ENCODE data around the gene DGLUCY.
"Not testable (repeated sequence)": the region's sequence is repeated elsewhere in the genome, so short reads cannot be mapped to it uniquely, and the experiment has no call there.

The DGLUCY gene, protein sequence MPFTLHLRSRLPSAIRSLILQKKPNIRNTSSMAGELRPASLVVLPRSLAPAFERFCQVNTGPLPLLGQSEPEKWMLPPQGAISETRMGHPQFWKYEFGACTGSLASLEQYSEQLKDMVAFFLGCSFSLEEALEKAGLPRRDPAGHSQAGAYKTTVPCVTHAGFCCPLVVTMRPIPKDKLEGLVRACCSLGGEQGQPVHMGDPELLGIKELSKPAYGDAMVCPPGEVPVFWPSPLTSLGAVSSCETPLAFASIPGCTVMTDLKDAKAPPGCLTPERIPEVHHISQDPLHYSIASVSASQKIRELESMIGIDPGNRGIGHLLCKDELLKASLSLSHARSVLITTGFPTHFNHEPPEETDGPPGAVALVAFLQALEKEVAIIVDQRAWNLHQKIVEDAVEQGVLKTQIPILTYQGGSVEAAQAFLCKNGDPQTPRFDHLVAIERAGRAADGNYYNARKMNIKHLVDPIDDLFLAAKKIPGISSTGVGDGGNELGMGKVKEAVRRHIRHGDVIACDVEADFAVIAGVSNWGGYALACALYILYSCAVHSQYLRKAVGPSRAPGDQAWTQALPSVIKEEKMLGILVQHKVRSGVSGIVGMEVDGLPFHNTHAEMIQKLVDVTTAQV

DNA sequence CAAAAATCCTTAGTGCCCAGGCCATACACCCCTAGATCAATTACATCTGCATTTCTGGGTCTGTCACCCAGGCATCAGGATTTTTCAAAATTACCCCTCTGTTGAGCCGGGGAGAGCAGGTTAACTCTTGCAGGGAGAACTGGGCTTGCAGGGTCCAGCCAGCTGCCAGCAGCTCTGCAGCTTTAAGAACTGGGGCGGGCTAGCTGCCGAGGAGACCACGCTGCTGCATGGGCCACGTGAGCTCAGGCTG, at the start of gene DGLUCY:
TSS of gene DGLUCY (plus strand) at position 245 of the 250 bp plus-strand sequence. CDS start 46,222 bp downstream, outside the sequence.
- DNase-seq, result peak; percentile 89

DNA sequence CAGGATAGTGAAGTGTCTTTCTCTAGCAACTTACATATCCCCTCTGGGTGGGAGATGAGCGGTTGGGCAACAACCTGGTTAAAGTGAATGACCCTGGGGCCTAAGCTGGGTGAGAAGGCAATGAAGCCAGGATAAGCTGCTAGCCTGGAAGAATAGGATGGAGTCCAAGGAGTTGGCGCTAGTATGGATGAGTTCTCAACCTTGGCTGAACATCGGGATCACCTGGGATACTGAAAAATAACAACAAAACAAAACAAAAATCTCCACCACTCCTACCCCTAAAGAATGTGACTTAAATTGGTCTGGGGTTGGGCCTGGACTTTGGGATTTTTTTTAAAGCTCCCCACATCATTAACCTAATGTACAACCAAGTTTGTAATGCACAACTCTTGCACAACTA, 48.6 kb upstream of the DGLUCY start:
- no peak for DNase-seq

DNA sequence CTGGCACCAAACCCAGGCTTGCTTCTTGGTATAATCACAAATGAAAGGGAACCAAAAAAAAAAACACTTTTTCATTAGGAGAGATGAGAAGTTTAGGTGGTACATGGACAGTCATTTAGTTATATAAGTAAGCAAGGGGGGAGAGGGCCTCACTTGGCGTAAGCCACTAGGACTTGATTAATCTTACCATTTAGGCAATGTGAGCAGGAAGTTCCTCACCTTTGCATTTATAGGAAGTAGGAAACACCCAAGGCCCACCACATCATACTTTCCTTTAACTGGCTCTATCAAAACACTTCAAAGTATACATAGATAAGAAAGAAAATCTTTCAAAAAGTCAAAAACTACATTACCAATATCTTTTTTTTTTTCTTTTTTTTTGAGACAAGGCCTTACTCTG, 46.7 kb upstream of the DGLUCY start:
- no peak for DNase-seq

DNA sequence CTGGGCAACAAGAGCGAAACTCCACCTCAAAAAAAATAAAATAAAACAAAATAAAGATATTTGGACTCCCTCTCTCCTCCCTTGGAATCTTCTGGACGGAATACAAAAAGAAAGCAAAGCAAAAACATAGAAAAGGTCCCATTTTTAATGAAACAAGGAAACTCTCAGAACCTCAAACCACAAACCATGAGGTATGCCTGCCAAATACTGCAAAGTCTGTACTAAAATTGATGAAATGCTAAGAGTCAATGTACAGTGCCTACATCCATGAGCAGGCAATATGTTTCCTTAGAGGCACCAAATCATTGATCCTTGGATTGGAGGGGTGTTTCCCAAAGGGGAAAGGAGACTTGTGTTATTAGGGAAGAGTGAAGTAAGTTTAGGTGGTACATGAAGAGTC, 45.2 kb upstream of the DGLUCY start:
- no peak for DNase-seq

DNA sequence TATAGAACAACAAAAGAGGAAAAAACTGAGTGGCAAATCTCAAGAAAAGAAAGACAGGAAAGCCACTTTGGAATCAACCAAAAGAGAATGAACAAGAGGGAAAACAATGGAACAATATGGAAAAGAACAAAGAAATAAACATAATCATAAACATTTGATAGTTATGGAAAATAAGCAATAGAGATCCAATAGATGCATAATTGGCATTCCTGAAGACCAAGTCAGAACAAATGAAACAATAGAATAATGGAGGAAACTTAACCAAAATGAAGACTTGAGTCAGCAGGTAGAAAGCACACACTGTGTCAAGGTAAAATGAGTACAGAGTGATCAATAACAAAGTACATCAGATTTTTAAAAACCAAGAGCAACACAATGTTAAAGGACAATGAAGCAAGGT, 43.3 kb upstream of the DGLUCY start:
- no peak for DNase-seq

DNA sequence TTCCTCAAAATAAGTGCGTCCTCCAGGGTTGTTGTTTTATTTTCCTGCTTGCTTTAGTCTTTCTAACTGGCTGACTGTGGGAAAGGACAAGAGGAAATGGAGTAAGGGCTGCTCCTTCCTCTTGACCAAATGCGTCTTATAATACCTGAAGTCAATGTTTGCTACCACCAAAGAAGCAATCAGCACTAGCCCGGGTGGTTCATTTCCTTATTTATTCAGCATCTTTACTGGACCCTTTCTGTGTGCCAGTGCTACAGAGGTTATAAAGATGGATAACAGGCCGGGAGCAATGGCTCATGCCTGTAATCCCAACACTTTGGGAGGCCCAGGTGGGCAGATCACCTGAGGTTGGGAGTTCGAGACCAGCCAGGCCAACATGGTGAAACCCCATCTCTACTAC, 38.3 kb upstream of the DGLUCY start:
- no peak for DNase-seq

DNA sequence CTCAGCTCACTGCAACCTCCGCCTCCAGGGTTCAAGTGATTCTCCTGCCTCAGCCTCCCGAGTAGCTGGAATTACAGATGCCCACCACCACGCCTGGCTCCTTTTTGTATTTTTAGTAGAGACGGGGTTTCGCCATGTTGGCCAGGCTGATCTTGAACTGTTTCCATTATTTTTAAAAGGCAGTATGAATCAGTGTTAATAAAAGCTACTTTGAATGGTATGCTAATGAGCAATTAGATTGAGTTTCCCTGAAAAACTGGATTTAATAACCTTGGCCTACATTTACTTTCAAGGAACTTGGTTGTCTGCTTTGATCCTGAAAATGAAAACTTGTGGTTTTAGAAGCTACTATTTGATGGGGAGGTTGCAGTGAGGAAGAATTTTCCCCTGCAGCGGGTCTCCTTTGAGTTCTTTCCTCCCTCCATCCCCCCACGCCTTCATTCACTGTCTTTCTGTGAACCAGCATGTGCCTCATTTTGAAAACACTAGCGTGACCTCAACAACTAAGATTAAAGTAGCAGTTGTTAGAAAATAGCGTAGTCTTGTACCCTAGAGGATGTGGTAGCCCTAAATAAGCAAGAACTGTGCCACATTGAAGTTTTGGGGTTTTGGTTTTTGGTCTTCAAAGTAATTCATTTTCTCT, 35.7 kb upstream of the DGLUCY start:
- no peak for DNase-seq

DNA sequence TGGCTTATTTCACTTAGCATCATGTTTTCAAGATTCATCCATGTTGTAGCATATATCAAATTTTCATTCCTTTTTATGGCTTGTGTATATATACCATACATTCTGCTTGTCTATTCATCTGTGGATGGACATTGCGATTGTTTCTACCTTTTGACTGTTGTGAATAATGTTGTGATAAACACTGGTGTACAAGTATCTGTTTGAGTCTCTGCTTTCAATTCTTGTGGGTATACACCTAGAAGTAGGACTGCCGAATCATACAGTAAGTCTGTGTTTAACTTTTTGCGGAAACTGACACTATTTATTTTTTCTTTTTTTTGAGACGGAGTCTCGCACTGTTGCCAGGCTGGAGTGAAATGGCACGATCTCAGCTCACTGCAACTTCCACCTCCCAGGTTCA, 33.8 kb upstream of the DGLUCY start:
- DNase-seq, result no peak

DNA sequence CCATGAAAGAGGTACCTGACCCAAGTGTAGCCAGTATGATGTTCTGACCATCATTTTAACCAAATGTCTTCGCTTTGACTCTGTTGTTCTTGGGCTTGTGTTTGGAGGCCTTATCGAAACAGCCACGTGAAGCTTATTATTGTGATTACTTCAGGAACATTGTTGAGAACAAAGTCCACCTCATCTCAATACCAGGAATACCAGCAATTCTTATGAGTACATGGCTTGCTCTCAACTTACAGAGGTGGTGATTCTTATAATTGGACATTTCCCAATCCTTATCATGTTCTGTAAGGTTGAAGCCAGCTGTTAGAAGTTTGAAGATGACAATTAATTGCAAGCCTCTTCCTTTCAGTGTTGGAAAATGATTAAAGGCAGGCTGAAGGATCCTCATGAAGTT, 31.6 kb upstream of the DGLUCY start:
- DNase-seq, result no peak

DNA sequence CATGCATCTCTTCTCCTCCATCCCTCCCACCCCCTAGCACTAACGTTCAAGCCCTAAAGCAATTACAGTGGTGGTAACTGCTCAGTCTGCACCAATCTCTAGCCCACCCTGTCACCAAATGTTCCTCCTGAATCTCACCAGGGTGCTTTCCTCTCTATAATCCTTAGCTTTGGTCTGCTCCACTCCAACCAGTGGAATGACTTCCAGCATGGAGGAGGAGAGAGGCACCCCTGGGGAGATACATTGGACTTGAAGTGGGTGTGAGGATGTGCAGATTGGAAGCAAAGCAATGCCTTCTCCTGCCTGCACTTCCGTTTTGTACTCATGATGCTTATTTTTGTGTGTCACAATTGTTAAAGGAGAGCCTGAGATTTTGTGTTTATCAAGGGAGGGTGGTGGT, 29.4 kb upstream of the DGLUCY start:
- DNase-seq, result no peak

DNA sequence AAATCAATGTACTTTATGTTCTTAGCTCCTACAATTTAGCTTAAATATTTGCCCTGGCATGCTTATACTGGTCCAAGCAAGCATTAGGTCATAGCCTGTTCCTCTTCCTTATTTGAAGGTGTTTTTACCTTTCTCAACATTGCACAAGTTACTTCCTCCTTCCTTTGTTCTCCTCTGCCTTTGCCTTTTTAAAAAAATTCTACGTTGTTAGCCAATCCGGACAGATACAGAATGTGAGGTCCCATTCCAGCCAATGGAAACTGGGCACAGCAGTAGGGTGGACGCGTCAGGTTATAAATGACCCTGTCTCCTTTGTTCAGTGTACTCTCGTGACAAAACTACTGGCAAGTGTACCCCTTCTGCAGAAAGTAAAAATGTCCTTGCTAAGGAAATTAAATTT, 26.4 kb upstream of the DGLUCY start:
- DNase-seq, result not testable (repeated sequence)

DNA sequence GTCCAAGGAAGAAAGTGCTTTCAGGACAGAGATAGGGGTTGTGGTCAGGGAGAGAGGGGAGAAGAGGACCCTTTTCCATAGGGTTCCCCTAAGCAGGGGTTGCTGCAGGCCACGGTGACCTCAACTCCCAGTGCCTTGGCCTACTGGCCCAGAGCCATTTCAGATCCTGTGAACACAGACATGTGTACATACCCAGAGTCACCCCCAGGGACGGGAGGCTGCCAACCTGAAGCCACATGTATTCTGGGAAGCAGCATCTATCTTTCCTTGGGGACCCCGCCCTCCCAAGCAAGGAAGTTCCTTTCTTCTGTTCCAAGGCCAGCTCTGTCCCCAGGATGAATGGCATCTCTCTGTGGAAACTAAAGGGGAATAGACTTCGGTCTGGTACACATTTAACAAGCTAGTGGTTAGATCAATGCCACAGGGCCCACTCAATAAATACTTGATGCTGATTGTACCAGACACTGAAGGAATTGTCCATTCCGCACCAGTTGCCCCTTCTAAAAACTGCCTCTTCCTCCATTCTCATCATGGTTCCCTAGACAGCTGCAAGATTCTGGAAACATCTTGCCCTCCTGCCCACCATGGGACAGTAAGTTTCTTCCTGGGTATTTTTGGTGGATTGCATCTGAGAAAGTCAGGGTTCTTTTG, 25.2 kb upstream of the DGLUCY start:
- DNase-seq, result no peak

DNA sequence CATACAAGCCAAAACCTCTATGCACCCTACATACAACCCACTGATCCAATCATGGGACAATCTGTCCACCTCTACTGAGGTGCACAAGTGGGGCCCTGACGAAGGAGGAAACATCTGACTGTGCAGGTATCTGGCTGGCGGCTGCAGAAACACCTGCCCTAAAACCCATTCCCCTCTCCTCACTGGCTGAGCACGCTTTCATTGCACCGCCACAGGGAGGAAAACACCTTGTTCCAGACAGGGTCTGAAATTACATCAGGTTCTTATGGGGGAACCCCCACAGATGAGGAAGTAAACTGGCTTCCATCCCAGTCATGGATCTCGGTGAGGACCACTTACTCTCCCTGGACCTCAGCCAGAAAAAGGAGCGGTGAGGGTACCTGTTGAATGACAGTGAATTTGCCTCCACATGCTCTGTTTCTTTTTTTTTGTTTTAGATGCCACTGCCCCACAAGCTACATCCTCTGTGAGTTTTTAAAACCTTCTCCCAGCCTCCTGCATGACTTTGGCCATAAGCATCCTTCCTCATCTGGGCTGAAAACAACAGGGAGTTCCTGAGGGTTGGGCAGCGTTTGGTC, 23.8 kb upstream of the DGLUCY start:
- DNase-seq, result no peak

DNA sequence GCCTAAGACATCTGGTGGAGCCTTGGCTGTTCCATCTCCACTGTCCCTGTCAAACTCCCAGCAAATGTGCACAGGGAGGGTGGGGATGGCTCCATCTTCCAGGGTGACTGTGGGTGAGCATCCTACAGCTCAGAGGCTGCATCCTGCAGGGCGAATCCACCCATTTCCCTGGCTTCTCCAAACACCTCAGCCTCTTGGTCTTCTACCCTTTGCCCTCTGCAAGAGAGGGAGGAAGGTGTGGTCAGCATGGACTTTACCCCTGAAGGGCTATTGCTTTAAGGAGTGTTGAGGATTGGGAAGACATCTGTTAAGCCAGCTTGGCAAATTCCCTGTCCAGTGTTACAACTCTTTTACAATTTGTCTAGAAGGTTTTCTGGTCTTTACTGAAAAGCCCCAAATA, 23.1 kb upstream of the DGLUCY start:
- no peak for DNase-seq

DNA sequence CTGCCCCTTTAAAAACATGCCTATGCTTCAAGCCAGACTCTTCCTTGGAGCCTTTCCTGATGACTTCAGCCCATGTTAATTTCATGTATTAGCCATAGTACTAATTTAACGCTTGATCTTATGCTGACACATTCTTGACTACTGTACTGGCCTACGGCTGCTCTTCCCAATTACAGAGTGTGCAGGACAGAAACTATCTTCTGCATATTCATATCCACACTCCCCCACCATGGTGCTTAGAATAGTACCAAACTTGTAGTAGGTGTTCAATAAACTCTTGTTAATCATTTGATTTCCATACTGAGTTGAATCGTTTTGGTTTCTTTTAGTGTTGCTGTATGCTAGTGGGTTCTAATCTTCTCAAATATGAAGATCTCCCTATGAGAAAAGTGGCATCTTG, 21.8 kb upstream of the DGLUCY start:
- DNase-seq, result no peak

DNA sequence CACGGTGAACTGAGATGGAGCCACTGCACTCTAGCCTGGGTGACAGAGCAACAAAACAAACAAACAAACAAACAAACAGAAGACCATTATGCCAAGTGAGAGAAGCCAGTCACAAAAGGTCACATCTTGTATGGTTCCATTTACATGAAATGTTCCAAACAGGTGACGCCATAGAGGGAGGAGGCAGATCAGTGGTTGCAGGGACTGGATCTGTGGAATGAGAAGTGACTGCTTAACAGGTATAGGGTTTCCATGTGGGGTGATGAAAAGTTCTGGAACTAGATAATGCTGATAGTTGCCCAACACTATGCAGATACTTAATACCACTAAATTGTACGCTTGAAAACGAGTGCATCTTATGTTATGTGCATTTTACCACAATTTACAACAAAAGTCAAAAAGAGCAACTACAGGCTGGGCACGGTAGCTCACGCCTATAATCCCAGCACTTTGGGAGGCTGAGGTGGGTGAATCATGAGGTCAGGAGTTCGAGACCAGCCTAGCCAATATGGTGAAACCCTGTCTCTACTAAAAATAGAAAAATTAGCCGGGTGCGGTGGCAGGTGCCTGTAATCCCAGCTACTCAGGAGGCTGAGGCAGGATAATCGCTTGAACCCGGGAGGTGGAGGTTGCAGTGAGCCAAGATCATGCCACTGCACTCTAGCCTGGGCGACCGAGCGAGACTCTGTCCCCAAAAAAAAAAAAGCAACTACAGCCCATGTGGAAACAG, 20.0 kb upstream of the DGLUCY start:
- not testable (repeated sequence) for DNase-seq

DNA sequence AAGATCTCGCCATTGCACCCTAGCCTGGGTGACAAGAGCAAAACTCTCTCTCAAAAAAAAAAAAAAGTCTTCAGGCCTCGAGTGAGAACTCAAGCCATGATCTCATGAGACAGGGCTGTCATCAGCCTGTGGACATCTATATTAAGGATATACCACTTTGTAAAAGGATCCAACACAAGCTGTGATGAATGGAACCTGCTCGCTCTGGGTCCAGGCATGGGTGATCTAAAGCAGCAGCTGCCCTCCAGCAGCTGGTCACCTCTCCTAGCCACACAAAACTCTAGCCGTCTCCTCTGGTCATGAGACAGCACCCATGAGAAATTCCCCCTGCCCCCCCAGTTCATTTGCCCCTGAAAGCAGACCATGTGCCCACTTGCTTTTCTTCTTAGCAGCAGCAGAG, 19.1 kb upstream of the DGLUCY start:
- DNase-seq, result no peak

DNA sequence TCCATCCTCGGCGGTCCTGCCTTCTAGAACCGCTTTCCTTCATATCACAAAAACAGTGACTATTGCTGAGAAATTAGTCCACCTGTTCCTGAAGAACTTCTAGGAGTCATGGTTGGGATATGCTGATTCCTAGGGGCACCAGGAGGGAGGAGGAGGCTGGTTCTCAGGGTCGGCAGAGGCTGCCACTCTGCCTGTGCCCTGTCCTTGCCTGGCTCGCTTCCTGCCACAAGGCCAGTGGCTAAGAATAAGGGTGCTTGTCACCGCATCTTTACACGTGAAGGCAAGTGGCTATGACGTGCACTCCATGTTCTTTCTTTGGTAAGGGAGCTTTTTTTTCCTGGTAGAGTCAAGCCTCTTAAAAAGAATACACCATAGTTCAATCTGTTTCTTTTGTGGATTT, 18.7 kb upstream of the DGLUCY start:
- DNase-seq, result no peak

DNA sequence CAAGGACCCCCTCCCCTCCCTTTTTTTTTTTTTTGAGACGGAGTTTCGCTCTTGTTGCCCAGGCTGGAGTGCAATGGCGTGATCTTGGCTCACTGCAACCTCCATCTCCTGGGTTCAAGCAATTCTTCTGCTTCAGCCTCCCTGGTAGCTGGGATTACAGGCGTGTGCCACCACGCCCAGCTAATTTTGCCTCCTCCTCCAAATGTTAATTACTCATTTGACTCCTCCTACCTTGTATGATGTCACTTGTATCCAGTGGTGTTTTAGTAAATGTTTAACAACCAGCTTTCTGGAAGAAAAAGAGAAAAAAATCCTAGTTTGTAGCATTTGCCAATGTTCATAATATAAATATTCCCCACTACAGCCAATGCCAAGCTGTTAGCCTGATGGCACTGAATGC, 16.2 kb upstream of the DGLUCY start:
- DNase-seq, result not testable (repeated sequence)

DNA sequence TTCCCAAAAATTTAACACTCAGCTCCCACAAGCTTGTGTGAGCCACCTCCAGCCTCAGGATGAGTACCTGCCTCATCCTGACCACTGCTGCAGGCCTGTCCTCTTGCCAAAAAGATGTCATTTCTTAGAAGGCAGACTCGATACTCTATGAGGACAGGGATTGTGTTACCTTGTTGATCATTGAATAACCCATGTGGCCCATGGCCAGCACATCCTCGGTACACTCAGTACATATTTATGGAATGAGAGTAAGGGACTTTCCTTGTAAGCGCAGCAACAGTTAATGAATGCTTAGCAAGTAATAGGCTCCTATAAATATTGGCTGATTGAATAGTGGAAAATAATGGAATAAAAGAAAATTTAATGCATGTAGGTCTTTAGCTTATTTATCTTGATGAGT, 15.3 kb upstream of the DGLUCY start:
- no peak for DNase-seq

DNA sequence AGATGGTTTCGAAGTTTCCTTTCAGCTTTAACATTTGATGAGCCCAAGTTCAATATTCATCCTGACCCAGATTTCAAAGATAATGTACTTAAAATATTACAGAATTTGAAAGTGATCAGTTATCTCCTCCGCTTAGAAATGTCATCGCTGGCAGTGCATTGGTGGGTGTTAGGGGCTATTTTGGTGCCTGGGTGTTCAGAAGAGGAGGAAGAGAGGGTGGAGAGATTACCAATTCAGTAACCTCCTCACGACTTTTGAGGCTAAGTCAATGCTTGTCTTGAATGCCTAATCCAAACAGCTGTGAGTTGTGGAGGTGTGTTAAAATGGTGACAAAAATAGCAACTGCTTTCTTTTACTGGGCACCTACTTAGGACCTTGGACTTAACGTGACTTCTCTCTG, 13.8 kb upstream of the DGLUCY start:
- DNase-seq, result no peak

DNA sequence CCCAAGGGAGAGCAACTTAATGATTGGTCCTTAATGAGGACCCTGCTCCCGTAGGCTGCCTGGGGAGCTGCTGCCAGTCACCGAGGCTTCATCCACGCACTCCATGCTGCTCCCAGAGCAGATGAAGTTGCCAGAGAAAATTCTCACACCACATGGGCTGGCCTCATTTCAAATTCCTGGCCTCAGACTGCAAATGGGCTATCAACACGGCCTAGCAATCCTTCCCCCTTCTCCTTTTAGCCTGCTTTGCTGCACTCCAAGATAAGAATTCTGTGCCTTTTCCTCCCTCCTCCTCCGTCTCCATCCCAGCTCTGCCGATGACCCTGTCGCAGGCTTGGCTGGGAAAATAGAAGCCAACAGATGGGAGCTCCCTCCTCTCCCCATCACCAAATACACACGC, 10.8 kb upstream of the DGLUCY start:
- no peak for DNase-seq
